GM12873 (cell line): ENCODE results near the gene DUSP19.

ENCODE experiments used
- CTCF ChIP-seq: IDR thresholded peaks from 2 replicates; pipeline ENCODE4 v1.5.1; 2012; ENCODE audit warnings: low read depth, mild to moderate bottlenecking, moderate library complexity, low read length, control low read depth; ENCODE audit not compliant: insufficient read depth; ENCODE audit errors: missing control alignments

Gene DUSP19

GRCh38 chr2:183148955-183149354 lies 70.4 kb downstream of the DUSP19 start:
- no peak for TF ChIP-seq CTCF

- TF ChIP-seq CTCF, result no peak
Measured at GRCh38 chr2:183149489-183149888, 70.9 kb downstream of the DUSP19 start.
